Measurements from ENCODE around the gene ESPNL. TPM values are rescaled to one million over a fixed set of nuclear protein-coding genes. Genes with fewer than 3 reads are reported as not detected.
A peak's percentile ranks its signal among the peaks of the same experiment; 100 is the strongest.
"Not testable (repeated sequence)": the region's sequence is repeated elsewhere in the genome, so short reads cannot be mapped to it uniquely, and the experiment has no call there.

ESPNL gene
- total RNA-seq, 1 experiment from 2014 or later, result 0.40 TPM

DNA sequence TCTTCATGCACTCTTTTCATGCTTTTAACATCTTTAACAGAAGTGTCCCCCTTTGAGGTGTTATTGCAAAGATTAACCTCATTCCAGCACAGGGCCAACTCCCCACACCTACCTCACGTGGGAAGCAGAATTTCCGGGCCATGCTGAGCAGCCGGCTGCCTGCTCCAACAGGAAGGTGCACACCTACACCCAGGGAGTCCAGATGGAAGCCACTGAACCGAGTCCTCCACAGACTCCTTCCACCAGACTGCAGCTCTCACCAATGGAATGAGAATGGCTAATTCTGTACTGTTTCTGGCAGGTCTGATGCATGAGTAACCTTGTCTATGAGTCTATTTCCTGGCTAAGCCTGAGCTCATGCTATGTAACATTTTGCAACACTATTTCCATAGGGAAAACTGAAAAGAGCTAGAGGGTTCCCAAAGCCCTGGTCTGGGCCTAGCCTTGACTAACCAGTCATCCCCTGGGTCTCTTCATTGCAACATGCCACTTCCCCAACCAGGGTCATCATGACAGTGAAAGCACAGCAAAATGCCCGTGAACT is 69.6 kb downstream of the ESPNL start:
- DNase-seq (ENCODE audit: low read depth), result peak; percentile 84

DNA sequence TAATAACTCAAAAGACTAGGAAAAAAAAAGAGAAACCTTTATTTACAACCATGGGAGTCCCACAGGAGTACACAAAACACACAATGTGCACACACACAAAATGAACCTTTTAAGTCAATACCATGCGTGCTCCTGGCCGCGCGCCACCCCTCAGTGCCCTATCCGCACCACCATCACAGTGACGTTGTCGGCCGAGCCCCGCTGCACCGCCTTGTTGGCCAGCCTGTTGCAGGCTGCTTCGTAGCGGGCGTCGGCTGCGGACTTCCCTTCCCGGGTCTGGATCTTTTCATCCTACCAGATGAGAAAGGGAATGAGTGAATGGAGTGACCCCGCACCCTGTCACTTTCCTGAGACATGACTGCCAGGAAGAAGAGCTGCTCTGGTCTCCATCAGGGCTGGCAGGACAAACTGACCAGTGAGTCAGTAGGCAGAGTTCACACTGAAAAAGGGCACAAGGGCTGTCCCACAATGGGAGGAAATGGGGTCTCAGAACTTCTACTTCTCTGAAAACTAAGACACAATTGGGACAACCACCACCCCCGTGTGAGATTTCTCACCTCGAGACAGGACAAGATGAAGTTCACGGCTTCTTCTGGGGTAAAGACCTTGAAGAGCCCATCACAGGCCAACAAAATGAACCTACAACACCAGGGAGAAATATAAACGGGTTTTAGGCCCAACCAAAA is 70.4 kb downstream of the ESPNL start:
- no peak for DNase-seq (ENCODE audit: low read depth)

DNA sequence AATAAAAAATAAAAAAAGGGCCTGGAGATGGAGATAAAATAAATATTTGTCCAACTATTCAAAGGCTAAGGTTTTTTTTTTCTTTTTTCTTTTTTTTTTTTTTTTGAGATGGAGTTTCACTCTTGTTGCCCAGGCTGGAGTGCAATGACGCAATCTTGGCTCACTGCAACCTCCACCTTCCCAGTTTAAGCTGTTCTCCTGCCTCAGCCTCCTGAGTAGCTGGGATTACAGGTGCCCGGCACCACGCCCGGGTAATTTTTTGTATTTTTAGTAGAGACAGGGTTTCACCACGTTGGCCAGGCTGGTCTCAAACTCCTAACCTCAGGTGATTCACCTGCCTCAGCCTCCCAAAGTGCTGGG is 70.9 kb downstream of the ESPNL start:
- DNase-seq (ENCODE audit: low read depth), result not testable (repeated sequence)

DNA sequence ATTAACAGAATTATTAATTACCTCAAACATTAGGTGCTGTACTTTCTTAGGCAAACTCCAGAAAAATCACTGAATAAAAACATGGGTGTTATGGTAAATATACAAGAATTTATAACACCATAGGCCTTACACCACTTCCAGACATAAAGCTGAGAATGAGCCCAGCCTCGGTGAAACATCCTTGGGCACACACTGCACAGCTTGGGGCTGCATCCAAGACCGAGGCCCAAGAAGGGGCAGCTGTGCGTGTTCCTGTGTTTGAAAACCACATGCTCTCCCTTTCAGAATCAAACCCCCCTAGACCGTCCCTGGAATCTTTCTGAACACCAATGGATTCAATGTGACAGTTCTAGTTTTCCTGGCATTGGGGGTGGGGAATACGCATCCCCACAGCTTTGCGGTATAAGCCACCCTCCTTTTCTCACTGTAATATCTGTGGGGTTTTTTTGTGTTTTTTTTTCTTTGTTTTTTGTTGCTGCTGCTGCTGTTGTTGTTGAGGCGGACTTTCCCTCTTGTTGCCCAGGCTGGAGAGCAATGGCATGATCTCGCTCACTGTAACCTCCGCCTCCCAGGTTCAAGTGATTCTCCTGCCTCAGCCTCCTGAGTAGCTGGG is 71.5 kb downstream of the ESPNL start:
- DNase-seq (ENCODE audit: low read depth), result no peak

DNA sequence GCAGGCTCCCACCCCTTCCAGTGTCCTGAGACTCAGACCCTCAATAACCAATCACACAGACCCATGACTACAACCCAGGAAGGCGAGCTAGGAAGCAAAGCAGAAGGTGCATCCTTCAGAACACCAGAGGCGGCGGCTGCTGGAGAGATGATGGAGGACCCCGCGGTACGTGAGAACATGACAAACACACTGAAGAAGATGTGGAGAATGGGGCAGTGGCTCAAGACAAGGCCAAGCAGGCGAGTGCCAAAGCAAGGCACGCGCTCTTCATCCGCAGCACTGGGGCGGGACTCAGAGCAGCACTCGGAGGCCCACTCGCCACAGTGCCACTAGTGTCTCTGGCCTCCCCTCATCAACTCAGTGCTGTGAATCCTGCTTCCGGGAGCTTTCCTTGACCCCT is 72.3 kb downstream of the ESPNL start:
- no peak for DNase-seq (ENCODE audit: low read depth)

DNA sequence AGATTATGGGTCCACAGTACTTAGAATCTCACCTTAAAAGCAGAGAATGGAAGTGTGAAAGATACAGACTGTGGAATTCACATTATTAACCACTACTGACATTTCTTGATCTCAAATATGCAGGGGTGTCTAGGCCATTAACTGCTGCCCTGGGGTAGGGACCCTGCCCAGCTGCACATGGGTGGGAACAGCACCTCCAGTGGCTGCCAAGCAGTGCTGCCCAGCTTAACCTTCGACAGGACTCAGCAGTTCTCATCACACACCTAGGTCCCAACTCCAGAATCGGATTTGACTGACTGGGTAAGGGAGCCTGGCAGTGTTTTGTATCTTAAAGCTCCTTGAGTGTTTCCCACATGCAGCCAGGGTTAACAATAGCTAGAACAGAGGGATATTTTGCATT is 73.6 kb downstream of the ESPNL start:
- no peak for DNase-seq (ENCODE audit: low read depth)

DNA sequence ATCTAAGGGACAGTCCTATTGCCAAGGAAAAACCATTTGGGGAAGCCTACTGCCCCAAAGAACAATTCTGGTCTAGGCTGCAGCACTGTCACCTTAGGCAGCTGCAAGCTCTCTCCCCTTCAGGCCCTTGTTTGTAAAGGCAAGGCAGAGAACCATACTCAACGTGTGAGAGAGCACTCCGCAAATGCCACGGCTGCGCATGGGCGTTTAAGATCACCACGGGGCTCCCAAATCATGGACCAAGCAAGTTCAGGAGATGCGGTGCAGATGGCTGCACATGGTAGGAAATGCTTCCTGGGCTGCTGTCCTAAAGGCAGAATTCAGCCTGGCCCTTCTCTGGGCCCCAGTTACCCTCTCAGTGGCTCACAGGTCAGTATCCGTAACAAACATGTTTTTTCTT is 74.2 kb downstream of the ESPNL start:
- DNase-seq (ENCODE audit: low read depth), result no peak

DNA sequence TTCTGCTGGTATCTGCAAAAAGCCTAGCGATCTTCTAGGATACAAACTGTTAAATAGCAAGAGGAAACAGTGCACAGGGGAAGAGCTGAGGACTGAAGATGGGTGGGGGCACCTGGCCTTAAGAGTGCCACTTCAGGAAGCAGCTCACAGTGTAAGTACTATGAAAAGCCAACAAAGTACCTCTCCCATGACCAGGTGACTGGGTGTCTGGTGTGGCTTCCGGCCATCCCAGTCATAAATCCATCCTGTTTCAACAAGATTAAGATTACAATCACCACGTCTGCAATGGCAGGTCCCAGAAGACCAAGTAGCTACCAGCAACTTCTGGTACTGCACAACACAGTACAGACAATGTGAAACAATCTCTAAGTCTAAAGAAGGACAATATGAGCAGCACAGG is 74.6 kb downstream of the ESPNL start:
- DNase-seq (ENCODE audit: low read depth), result no peak

DNA sequence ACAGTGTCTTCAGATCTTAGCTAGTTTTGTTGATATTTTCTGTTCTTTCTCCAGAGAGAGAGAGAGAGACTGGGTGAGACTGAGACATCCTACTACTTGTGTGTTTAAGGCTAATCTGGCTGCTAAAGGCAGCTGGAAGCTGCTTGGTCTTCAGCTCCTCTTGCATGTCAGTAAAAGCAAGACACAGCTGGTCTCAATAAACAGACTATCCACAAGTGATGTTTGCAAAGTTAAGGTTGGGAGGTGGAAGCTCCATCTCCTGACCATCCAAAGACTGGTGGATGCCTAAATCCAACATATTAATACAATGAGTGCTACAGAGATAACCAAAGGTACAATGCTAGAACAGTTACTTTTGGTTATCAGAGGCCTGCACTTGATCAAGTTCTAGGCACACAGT is 76.5 kb downstream of the ESPNL start:
- DNase-seq (ENCODE audit: low read depth), result no peak

DNA sequence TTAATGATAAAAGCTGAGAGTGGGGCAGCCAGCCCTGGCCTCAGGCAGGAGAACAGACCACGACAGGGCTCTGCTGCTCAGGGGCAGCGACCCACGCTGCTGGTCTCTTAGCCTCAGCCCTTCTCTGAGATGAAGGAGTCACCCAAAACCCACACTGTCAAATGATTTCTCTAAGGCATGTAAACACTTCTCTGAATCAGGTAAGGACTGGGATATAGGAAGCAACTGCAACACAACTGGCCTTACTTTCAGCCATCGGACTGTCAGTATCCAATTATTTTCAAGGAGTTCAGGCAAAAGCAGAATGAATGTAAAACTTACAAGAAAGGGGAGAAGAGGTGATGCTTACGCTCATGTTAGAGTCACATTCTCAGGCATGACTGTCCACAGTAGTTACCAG is 80.4 kb downstream of the ESPNL start:
- DNase-seq (ENCODE audit: low read depth), result no peak

DNA sequence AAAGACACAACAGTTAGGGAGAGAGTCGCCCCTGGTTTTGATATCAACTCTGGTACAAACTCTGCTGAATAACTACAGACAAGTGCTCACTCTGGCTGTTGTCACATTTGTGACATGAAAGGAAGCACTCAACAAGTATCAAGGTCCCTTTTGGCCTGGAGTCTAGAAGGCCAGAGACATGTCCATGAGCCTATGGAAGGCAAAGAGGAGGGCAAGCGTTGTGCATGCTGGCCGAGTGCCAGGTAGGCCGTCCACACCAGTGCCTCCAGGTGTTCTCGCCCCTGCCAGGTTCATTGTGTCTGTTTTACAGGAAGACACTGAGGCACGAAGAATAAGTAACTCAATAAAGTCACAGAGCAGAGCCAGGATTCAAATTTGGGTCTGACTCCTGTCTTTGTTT is 82.2 kb downstream of the ESPNL start:
- DNase-seq (ENCODE audit: low read depth), result no peak

Other genes with a start within 250 kb of the ESPNL start
- 12.9 and 13.4 TPM in 2 replicates for gene RAMP1, start 240.7 kb upstream of the ESPNL start, total RNA-seq (2014; rRNA removed; shearing (Covaris generic))
- 73.9 and 87.1 TPM in 2 replicates for gene UBE2F, start 133.3 kb upstream of the ESPNL start, total RNA-seq (2014; rRNA removed; shearing (Covaris generic))
- 19.1 and 29.7 TPM in 2 replicates for gene SCLY, start 39.3 kb upstream of the ESPNL start, total RNA-seq (2014; rRNA removed; shearing (Covaris generic))
- gene KLHL30, start 38.3 kb downstream of the ESPNL start, total RNA-seq (2014; rRNA removed; shearing (Covaris generic)), result 0.17 TPM in 1 of 2 replicates, not detected in the other
- gene ERFE, start 58.6 kb downstream of the ESPNL start, total RNA-seq (2014; rRNA removed; shearing (Covaris generic)), result 3.6 and 6.8 TPM in 2 replicates
- 27.9 and 29.5 TPM in 2 replicates for gene ILKAP, start 103.4 kb downstream of the ESPNL start, total RNA-seq (2014; rRNA removed; shearing (Covaris generic))
- gene HES6, start 139.7 kb downstream of the ESPNL start, total RNA-seq (2014; rRNA removed; shearing (Covaris generic)), result 9.8 and 13.1 TPM in 2 replicates
- 1.7 and 3.3 TPM in 2 replicates for gene PER2, start 188.3 kb downstream of the ESPNL start, total RNA-seq (2014; rRNA removed; shearing (Covaris generic))
- gene TRAF3IP1, start 220.2 kb downstream of the ESPNL start, total RNA-seq (2014; rRNA removed; shearing (Covaris generic)), result 4.1 and 7.0 TPM in 2 replicates

All from Daoy (cell line).